HG03103 (cell line): Measurements from ENCODE around the gene PLIN5.

Experiments
- ATAC-seq: cut with Tn5 transposase; IDR thresholded peaks from one replicate; pipeline ENCODE4 v1.9.1; 2021; ENCODE audit warnings: low read depth; ENCODE audit not compliant: unreplicated experiment

The PLIN5 gene

GRCh38 chr19:4506449-4507149, 28.4 kb downstream of the PLIN5 start:
- ATAC-seq: no peak

DNA sequence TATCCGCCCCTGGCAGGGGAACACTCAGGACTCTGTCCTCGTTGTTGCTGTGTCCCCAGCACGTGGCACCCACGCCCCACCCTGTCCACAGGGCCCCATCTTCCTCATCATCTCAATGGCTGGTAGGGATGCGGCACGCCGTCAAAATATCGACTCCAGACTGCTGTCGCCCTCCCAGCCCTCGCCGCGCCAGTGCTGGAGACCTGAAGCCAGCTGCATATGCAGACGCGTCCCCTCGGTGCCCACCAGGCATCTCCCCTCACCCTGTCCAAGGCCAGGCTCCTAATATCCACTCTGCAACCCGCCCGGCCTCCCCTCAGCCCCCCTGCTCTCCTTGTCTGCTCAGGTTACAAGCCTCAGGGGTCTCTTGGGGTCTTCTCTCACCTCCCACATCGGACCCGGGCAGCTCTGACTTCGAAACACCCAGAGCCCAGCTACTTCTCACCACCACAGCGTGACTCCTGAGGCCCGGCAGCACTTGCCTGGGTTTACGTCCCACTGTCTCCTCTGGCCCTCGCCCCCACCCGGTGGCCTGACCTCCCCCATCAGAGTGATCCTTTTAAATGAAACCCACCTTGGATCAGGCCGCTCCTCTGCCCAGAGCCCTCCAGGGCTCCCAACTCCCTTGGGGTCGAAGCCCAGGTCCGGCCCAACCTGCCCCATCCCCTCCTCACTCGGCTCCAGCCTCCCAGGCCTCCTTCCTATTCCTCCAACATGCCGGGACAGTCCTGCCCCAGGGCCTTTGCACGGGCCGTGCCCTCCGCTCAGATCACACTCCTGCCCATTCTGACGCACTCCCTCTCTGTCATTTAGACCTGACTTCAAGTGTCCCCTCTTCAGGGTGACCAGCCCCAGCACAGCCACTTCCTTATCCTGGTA, 29.2 kb downstream of the PLIN5 start:
- ATAC-seq: no peak

- no peak for ATAC-seq
These were observed 30.0 kb downstream of the PLIN5 start for GRCh38 chr19:4504891-4505569.

DNA sequence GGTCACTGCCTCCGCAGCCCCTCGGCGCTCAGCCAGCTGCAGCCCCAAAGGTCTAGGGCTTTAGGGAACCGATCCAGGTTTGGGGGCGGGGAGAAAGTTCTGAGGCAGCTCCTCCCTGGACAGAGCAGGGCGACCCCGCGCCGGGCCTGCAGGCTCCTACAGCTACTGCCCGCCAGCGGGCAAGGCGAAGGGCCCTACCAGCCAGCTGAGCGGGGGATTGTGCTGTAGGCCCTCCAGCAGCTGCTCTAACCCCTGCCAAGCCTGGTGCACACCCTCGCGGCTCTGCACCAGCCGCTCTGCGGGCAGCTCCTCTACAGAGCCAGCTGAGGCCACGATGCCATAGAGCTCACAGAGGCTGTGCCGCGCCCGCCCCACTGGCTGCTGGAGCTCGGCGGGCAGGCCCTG, 30.7 kb downstream of the PLIN5 start:
- ATAC-seq: no peak

DNA sequence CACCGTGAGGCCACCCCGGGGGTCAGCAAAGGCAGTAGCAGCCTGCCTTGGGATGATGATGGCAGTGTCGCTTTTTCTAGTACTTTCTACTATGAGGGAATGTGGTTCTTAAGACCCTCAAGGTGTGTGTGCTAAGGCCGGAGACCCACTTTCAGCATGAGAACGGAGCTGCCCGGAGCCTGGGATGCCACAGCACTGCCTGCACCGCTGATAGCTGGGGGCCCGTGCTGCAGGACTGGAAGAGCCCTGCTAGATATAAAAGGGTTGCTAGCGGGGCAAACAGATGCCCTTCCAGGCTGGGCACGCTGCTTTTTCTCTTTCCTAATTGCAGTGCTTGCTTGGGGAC, 31.2 kb downstream of the PLIN5 start:
- no peak for ATAC-seq

- no peak for ATAC-seq
These were observed 31.7 kb downstream of the PLIN5 start for GRCh38 chr19:4503132-4503824.

DNA sequence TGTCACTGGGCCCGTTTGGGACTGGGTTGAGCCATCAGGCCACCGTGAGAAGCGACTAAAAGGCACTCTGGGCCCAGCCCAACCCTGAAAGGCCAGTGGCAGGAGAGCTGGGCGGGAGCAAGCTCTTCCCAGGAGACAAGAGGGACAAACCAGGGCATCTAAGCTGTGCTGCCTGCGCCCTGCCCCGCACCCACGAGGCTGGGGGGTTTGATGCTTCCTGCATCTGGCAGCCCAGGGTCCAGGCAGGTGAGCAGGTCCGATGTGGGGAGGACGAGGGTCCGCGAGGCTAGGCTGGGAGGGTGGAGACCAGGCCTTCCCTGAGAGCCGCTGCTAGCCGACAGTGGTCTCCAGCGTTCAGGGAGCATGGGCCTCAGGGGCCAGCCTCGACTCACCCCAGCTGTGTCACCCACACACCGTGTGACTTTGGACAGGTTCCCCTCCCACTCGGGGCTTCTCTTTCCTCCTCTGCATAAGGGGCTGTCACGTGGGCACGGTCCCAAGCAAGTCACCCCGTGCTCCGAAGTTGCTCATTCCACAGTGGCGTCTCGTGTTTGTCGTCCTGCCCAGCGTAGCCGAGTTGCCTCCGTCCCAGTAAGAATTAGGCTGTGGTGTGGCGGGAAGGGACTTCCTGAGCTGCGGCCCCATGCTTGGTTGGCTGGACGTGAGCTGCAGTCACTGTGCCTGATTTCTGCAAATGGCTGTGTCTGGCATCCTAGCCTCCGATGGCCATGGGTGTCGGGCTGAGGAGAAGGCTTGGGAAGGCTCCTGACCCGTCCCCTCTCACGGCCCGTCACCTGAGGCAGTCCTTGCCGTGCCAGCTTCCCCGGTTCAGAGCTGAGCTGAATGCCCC, 32.5 kb downstream of the PLIN5 start:
- no peak for ATAC-seq

GRCh38 chr19:4501691-4502090, 33.3 kb downstream of the PLIN5 start:
- no peak for ATAC-seq

DNA sequence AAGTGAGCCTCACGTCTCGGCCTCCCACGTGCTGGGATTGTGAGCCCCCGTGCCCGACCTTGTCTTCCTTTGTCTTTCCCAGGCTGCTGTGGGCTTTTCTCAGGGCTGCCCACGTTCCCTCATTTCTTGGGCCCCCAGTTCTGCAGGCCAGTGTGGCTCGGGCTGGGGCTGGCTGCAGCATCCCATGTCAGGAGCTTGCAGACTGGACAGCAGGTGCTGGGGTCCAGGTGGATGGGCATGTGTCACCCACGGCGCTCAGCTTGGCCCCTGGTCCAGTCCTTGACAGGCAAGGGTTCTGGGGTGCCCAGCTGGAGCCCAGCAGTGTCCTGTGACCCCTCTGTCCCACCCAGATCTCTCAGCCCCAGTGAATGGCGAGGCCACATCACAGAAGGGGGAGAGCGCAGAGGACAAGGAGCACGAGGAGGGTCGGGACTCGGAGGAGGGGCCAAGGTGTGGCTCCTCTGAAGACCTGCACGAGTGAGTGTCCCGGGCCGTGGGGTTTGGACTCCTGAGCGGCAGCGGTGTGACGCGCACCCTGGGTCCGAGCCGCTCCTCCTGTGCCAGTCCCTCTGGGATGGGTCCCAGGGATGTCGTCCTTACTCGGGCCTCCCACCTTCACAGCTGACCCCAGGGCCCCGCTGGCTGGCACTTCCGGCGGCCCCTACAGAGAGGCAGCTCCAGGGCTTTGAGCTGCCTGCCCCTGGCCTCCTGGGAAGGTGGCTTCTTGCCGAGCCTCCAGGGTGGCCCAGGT, 34.0 kb downstream of the PLIN5 start:
- no peak for ATAC-seq

GRCh38 chr19:4499855-4500254, 35.2 kb downstream of the PLIN5 start:
- ATAC-seq: no peak

DNA sequence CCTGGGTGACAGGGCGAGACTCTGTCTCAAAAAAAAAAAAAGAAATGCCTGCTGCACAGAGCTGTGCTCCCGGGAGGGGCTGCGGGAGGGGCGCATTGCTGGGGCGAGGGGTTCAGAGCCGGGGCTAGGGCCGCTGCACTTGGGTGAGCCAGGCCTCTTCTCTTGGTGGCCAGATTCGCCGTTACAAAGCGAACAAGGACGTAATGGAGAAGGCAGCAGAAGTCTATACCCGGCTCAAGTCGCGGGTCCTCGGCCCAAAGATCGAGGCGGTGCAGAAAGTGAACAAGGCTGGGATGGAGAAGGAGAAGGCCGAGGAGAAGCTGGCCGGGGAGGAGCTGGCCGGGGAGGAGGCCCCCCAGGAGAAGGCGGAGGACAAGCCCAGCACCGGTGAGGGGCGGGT, 35.7 kb downstream of the PLIN5 start:
- no peak for ATAC-seq

DNA sequence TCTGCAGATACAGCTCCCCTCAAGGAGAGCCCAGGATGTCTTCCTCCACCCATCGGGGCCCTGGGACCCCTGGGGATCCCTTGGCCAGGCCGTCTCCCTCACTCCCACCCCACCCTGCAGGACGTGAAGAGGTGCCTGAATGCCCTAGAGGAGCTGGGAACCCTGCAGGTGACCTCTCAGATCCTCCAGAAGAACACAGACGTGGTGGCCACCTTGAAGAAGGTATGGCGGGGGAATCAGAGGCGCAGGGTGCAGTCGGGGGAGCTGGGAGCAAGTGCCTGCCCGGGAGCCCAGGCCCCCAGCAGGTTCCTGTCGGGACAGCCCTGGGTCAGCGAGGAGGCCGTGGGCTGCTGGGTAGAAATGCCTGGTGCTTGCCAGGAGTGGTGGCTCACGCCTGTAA, 36.3 kb downstream of the PLIN5 start:
- ATAC-seq: no peak

DNA sequence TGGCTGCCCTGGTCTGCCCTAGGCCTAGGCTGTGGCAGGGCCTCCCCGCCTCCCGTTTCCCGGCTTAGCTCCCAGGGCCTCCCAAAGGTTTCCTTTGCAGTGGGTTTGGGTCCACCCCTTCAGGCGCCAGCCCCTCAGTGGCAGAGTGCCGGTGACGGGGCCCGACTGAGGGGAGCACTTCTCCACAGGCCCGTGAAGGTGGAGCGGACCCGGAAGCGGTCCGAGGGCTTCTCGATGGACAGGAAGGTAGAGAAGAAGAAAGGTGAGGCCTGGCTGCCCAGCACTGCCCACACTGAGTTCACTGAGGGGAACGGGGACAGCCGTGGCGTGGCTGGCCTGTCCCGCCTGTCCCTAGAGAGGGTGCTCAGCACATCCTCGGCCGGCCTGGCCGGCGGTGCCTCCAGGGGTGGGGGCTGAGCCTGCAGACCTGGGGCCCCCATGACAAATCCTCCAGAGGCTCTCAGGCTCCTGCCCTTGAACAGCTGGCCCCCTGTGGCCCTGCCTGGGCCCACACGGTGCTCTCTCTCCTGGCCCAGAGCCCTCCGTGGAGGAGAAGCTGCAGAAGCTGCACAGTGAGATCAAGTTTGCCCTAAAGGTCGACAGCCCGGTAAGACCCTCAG, 37.1 kb downstream of the PLIN5 start:
- ATAC-seq: no peak

- no peak for ATAC-seq
These were observed 38.7 kb downstream of the PLIN5 start for GRCh38 chr19:4496304-4496703.

GRCh38 chr19:4495471-4495870, 39.6 kb downstream of the PLIN5 start:
- ATAC-seq: no peak

- ATAC-seq: no peak
These were observed 40.3 kb downstream of the PLIN5 start for GRCh38 chr19:4494691-4495064.

DNA sequence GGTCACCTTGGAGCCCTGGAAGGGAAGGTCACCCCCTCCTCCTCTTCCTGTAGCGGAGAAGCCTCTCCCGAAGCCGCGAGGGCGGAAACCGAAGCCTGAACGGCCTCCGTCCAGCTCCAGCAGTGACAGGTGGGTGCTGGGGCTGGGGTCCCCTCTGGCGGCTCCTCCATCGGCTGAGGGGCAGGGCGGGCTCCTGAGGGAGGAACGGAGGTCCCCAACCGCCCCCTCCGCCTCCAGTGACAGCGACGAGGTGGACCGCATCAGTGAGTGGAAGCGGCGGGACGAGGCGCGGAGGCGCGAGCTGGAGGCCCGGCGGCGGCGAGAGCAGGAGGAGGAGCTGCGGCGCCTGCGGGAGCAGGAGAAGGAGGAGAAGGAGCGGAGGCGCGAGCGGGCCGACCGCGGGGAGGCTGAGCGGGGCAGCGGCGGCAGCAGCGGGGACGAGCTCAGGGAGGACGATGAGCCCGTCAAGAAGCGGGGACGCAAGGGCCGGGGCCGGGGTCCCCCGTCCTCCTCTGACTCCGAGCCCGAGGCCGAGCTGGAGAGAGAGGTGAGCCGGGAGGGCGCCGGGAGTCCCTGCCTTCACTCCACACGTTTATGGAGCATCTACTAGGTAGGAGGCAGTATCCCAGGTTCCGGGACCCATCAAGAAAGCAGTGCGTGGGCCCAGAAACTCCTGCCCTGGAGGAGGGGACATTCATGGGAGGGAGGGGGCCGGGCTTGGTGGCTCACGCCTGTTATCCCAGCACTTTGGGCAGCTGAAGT, 40.9 kb downstream of the PLIN5 start:
- ATAC-seq: no peak
